Activated T-helper 1 cell treated with anti-CD3 and anti-CD28 coated beads, Interleukin-12 subunit alpha, Interleukin-12 subunit beta, Interleukin-2, Interleukin-4 antibody, amounts not matched to agents 30 ng/mL and 10 ng/mL and 1 ng/mL, durations not matched to agents 14 hours and 24 hours and 36 hours (primary cell): ENCODE results near the gene TOM1L2. TPM values are rescaled to one million over a fixed set of nuclear protein-coding genes. Genes with fewer than 3 reads are reported as not detected.
"Not testable (repeated sequence)": the region's sequence is repeated elsewhere in the genome, so short reads cannot be mapped to it uniquely, and the experiment has no call there.

Source experiments
- DNase-seq: peaks from one replicate; pipeline ENCODE4 v3.0.0; 2021; ENCODE audit warnings: low spot score
- H3K27ac Mint-ChIP-seq: one replicate; pipeline ENCODE4 v1.8.0; 2021; ENCODE audit warnings: mild to moderate bottlenecking, mixed read lengths
- H3K27me3 Mint-ChIP-seq: one replicate; pipeline ENCODE4 v1.8.0; 2022; ENCODE audit warnings: mild to moderate bottlenecking, moderate library complexity, mixed read lengths; ENCODE audit not compliant: insufficient read depth
- H3K36me3 Mint-ChIP-seq: one replicate; pipeline ENCODE4 v1.8.0; 2021; ENCODE audit warnings: low read depth, mixed read lengths
- H3K4me1 Mint-ChIP-seq: one replicate; pipeline ENCODE4 v1.8.0; 2021; ENCODE audit warnings: low read depth, mixed read lengths
- H3K4me3 Mint-ChIP-seq: one replicate; pipeline ENCODE4 v1.8.0; 2021; ENCODE audit warnings: mild to moderate bottlenecking, moderate library complexity, mixed read lengths
- H3K9me3 Mint-ChIP-seq: one replicate; pipeline ENCODE4 v1.8.0; 2021; ENCODE audit warnings: mixed read lengths
- intact Hi-C: fragments of 100-400 bp; cut with micrococcal nuclease; formaldehyde crosslinking; loops from one replicate; pipeline ENCODE4 v1.15.1; 2024
- total RNA-seq: library from RNA; stranded (reverse); gene quantifications from 2 replicates; pipeline ENCODE4 v1.2.3, GENCODE V29; 2022

Gene TOM1L2
- total RNA-seq, 1 donor from 2014 or later = 10.2 TPM

DNA sequence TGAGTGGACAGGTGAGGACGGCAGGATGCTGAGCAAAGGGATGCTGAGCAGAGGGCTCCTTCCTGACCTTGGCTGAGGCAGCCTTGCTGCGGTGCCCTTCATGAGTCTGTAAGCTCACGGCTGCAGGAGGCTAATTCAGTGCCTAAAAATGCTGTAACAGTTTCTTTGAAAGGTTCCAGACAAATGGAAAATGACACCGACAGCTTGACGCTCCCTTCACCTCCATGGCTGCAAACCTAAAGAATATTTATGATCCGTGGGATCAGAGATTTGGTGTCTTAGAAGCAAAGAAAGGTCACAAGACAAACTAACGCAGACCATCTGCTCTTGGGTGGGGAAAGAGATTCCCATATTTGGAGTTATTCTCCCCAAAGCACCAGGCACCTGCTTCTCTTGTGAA is 28.0 kb downstream of the TOM1L2 start:
- intact Hi-C loops = no loop called here
- H3K27ac Mint-ChIP-seq = no peak overlapping the region
- DNase-seq = no peak
- H3K36me3 Mint-ChIP-seq = no peaks in the 10 kb centered on the region
- H3K27me3 Mint-ChIP-seq = no peaks in the 10 kb centered on the region
- no peak overlapping the region for H3K4me3 Mint-ChIP-seq
- no peaks in the 10 kb centered on the region for H3K9me3 Mint-ChIP-seq
- H3K4me1 Mint-ChIP-seq = peaks cover 11% of the 10 kb centered on the region

DNA sequence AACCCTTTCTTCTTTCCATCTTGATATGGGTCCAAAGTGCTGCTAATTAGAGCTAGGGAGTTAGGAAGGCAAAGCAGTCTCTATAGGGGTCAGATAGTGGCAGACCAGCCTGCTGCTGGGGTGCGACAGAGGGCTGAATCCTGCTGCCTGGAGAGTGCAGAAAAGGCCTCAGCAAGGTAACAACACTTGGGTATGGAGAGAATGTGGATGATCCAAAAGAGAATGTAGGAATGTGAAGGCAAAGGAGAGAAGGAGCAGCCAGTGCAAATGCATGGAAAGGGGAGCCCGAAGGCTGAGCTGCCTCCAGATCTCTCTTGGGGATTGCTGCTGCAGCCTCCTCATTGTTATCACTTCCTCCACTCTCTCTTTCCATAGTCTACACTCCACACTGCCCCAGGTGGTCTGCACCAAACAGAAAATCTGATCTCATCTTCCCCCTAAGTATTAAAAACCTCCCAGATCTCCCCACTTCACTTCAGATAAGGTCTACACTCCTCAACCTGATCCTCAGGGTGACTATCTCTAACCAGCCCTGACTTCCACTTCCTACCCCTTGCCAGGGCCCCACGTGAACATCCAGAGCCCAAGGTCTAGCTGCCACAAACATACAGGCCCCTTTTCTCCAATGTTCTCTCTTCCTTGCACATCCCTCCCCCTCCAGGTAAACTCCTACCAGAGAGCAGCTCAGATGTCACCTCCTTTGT is 28.8 kb downstream of the TOM1L2 start:
- intact Hi-C loops = no loop called here
- Mint-ChIP-seq H3K27me3 (no peaks in the 10 kb centered on the region), H3K4me3 (no peak overlapping the region), H3K36me3 (no peaks in the 10 kb centered on the region), H3K9me3 (no peaks in the 10 kb centered on the region), H3K27ac (no peak overlapping the region), H3K4me1 (peaks cover 11% of the 10 kb centered on the region)
- no peak for DNase-seq

DNA sequence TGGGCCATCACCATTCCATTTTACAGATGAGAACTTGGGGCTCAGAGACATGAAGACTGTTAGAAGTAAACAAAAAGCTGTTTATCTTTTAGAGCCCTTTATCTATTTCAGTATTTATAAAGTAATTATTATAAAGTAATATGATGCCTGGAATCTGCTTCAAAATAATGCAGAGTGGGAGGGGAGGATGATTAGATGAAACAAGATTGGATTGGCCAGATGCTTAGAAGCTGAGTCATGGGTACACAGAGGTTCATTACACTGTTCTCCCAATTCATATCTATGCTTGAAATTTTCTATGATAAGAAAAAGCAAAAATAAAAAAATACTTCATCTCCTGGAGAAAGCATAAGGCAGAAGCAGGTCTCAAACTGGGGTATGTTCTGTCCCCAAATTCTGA is 29.4 kb downstream of the TOM1L2 start:
- Mint-ChIP-seq H3K4me1 (peaks cover 11% of the 10 kb centered on the region), H3K36me3 (no peaks in the 10 kb centered on the region), H3K27ac (no peak overlapping the region), H3K4me3 (no peak overlapping the region), H3K9me3 (no peaks in the 10 kb centered on the region), H3K27me3 (no peaks in the 10 kb centered on the region)
- DNase-seq = no peak
- intact Hi-C loops = no loop called here

DNA sequence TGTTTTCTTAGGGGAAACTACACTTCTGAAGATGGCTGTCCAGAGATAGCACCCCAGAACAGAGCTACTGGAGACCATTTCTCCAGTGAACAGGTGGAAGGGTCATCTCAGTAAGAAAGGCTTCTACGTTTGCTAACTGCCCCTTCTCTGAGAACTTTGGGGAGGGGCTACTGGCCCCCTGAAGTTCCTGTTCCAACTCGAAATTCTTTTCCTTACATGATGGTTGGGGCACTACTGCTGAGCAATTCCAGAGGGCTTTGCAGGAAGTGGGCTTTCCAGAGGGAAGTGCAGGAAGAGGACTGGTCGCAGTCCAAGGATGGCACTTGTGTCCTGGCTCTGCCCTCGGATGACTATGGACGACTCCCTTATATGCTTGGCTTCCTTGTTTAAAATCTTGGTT is 31.2 kb downstream of the TOM1L2 start:
- Mint-ChIP-seq H3K36me3 (no peaks in the 10 kb centered on the region), H3K4me3 (no peak overlapping the region), H3K27ac (no peak overlapping the region), H3K4me1 (peaks cover 20% of the 10 kb centered on the region), H3K27me3 (no peaks in the 10 kb centered on the region), H3K9me3 (no peaks in the 10 kb centered on the region)
- intact Hi-C loops = no loop called here
- DNase-seq = no peak

DNA sequence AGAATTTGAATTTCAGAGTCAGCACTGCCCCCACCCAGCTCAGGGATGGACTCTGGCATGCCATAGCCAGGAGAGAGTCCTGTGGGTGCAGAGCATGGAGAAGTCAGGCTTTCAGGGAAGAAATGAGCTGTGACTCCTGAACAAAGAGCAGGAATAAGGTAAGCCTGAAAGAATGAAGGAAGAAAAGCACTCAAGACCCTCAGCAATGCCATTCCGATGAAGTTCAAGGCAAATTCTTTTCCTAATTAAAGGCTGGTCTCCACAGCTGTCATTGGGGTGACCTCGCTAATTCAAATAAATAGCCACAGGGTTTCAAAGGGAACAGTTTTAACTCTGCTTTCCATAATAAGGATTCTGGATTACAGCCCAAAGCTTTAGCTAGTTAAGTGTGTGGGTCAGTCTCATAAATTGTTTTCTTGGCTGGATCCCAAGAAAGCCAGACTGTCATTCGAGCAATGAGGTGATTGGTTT is 31.7 kb downstream of the TOM1L2 start:
- H3K9me3 Mint-ChIP-seq = no peaks in the 10 kb centered on the region
- no peak overlapping the region for H3K27ac Mint-ChIP-seq
- H3K4me3 Mint-ChIP-seq = no peak overlapping the region
- no peak for DNase-seq
- H3K36me3 Mint-ChIP-seq = no peaks in the 10 kb centered on the region
- no peaks in the 10 kb centered on the region for H3K27me3 Mint-ChIP-seq
- peaks cover 25% of the 10 kb centered on the region for H3K4me1 Mint-ChIP-seq
- intact Hi-C loops = no loop called here

DNA sequence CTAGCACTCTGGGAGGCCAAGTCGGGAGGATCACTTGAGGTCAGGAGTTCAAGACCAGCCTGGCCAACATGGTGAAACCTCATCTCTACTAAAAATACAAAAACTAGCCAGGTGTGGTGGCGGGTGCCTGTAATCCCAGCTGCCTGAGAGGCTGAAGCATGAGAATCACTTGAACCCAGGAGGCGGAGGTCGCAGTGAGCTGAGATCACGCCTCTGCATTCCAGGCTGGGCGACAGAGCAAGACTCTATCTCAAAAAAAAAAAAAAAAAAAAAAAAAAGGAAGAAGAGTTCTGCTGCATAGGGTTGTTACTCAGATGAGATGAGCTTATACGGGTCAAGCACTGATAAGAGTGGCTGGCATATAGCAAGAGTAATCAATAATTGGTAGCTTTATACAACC is 32.3 kb downstream of the TOM1L2 start:
- H3K4me3 Mint-ChIP-seq, H3K27me3 Mint-ChIP-seq, intact Hi-C loops, DNase-seq, H3K36me3 Mint-ChIP-seq, H3K27ac Mint-ChIP-seq, H3K9me3 Mint-ChIP-seq: not testable (repeated sequence)
- H3K4me1 Mint-ChIP-seq = peaks cover 30% of the 10 kb centered on the region

DNA sequence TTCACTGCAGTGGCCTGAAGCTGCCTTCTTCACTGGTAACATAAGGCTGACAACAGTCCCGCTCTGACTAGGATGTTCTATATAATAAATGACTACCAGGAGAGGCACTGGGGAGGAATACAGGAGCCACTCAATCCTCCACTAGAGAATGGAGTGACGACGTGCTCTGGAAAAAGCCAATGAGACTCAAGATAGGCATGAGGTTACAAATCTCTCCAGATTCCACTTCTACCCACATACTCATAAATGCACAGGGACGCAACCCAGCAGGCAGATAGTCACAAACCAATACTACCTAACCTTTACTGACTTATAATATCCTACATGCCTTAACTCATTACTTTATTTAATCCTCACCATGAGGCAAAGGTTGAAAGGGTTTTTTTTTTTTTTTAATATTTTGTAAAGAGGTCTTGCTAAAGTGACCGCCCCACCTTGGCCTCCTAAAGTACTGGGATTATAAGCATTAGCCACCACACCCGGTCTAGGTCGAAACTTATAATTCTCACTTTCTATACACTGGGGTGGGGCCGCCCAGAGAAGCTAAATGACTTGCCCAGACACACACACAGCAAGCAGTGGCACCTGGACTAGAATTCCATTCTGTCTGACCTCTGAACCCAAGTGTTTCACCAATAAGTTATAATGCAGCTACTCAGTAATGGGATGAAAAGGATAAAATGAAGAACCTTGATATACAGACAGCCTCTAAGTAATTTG is 33.7 kb downstream of the TOM1L2 start:
- H3K36me3 Mint-ChIP-seq = no peaks in the 10 kb centered on the region
- H3K27ac Mint-ChIP-seq = no peak overlapping the region
- peaks cover 29% of the 10 kb centered on the region for H3K4me1 Mint-ChIP-seq
- no peak overlapping the region for H3K4me3 Mint-ChIP-seq
- DNase-seq = no peak
- H3K9me3 Mint-ChIP-seq = no peaks in the 10 kb centered on the region
- no peaks in the 10 kb centered on the region for H3K27me3 Mint-ChIP-seq
- intact Hi-C loops = no loop called here

DNA sequence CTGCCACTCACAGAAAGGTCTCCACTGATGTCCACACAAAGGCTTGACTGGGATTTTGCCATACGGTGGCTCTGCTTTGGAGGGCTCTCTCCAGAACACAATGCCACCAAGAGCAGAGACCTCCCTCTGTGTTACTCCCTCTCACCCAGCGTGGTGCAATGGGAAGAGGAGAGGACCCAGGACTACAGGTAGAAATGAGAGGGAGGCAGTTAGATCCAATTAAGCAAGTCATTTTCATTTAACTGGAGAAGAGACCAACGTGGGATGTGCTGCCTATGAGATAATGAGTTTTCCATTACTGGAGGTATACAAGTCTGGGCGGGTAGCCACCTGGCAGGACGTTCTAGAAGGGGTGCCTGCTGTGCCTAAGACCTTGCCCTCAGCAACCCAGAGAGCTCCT is 34.2 kb downstream of the TOM1L2 start:
- no peak for DNase-seq
- no peaks in the 10 kb centered on the region for H3K9me3 Mint-ChIP-seq
- H3K36me3 Mint-ChIP-seq = no peaks in the 10 kb centered on the region
- H3K4me3 Mint-ChIP-seq = no peak overlapping the region
- peaks cover 23% of the 10 kb centered on the region for H3K4me1 Mint-ChIP-seq
- intact Hi-C loops = no loop called here
- H3K27me3 Mint-ChIP-seq = no peaks in the 10 kb centered on the region
- no peak overlapping the region for H3K27ac Mint-ChIP-seq

DNA sequence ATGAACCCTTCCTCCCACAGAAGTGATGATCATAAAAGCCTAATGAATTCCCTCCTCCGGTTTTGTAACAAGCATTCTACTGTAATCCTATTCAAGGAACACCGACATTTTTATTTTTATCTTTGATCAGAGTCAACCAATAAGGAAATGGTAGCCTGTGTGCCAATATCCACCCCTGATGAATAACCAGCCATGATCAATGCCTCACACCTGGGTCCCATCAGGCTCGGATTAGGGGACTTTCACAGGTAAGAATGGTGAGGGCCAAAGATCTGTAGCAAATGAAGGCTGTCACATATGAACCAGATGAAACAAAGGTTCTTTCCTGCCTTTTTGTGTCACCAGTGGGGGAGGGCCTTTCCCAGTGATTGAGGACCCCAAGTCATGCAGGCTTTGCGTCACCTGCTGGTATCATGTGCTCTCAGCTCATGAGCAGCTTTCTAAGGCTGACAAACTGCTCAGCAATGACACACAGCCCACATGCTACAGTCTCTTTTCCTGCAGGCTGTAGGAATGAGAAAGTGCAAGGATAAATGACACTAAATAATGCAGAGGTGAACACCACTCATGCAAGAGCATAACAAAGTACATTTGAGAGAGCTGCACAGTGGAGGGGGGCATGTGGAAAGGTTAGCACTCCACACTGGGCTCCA is 34.9 kb downstream of the TOM1L2 start:
- Mint-ChIP-seq H3K27me3 (no peaks in the 10 kb centered on the region), H3K27ac (no peak overlapping the region), H3K36me3 (no peaks in the 10 kb centered on the region), H3K4me1 (peaks cover 22% of the 10 kb centered on the region), H3K9me3 (no peaks in the 10 kb centered on the region), H3K4me3 (no peak overlapping the region)
- intact Hi-C loops = no loop called here
- DNase-seq = no peak

DNA sequence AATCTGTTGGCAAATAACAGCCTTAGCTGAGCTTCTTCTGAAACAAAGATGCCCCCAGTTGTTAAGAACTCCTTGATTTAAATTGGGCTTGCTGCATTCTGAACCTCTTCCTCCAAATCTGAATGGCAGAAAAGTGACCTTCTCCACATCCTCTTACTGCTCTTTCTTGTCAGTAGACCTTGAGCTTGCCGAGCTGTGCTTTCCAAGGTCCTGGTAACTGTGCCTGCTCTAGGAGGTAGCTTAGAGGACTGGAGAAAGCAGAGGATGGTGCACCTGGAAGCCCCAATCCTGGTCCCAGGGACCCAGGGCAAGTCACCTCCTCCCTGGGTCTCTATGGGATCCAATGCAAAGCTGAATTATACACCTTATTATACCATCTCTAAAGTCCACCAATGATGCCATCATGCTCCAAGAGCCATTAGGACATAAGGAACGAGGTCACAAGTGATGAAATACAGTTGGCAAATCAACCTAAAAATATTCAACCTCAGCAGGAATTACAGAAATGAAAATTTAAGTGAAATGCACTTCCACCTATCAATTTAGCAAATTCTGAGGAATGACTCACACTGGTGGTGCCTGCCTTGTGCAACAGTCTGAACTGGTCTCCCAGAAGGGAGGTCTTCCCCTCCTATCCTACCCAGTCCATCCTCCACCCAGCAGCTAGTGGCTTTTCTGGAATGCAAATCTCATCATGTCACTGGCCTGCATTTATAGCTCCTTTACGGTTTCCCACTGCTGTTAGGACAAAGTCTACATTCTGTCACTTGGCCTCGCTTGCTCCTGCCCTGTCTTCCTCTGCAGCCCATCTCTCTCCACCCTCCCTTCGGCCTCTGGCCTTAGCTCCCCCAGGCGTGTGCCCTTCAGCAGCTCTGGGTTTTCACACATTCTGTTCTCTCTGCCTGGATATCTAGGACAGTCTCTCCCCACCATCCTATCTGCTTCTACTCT is 36.6 kb downstream of the TOM1L2 start:
- no peaks in the 10 kb centered on the region for H3K36me3 Mint-ChIP-seq
- peaks cover 22% of the 10 kb centered on the region for H3K4me1 Mint-ChIP-seq
- intact Hi-C loops = no loop called here
- H3K27ac Mint-ChIP-seq = no peak overlapping the region
- H3K27me3 Mint-ChIP-seq = peaks cover 2% of the 10 kb centered on the region
- H3K4me3 Mint-ChIP-seq = no peak overlapping the region
- no peak for DNase-seq
- H3K9me3 Mint-ChIP-seq = no peaks in the 10 kb centered on the region

DNA sequence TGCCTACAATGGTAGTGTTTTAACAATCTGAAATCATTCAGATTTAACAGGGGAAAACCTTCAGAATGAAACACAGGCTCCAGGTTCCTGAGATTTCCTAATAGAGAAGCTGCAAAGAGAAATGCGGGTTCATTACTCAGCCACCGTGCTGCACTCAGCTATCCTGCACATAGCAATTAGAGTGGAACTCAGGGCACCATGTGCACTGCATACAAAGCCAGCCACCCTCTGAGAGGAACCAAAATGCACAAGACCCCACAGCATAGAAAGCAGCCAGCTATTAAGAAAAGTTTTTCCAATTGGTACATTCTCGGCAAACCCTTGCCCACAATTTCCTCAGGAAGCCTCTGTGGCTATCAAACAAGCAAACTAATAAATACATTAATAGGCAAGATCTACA is 37.4 kb downstream of the TOM1L2 start:
- intact Hi-C loops = no loop called here
- Mint-ChIP-seq H3K27me3 (peaks cover 2% of the 10 kb centered on the region), H3K9me3 (no peaks in the 10 kb centered on the region), H3K4me1 (peaks cover 22% of the 10 kb centered on the region), H3K27ac (no peak overlapping the region), H3K36me3 (no peaks in the 10 kb centered on the region), H3K4me3 (no peak overlapping the region)
- DNase-seq = no peak

DNA sequence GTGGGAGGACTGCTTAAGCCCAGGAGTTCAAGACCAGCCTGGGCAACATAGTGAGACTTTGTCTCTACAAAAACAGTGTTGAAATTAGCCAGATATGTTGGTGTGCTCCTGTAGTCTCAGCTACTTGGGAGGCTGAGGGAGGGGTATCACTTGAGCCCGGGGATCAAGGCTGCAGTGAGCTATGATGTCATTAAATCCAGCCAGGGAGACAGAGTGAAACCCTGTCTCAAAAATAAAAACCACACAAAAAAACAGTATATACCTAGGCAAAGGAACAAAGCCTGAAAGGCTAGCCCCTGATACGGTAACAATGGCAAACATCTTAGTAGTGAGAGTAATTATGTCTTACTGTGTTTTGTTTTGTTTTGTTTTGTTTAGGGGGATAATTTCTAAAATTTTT is 38.0 kb downstream of the TOM1L2 start:
- Mint-ChIP-seq H3K27me3 (peaks cover 2% of the 10 kb centered on the region), H3K4me1 (peaks cover 22% of the 10 kb centered on the region)

More for the DNA sequence above, 38.0 kb downstream of the TOM1L2 start:
- H3K9me3 Mint-ChIP-seq = no peaks in the 10 kb centered on the region
- no peak overlapping the region for H3K27ac Mint-ChIP-seq
- H3K36me3 Mint-ChIP-seq = no peaks in the 10 kb centered on the region
- intact Hi-C loops = no loop called here
- DNase-seq = no peak
- H3K4me3 Mint-ChIP-seq = no peak overlapping the region
